ENCODE measurements around the gene SINHCAF. TPM values are rescaled to one million over a fixed set of nuclear protein-coding genes. Genes with fewer than 3 reads are reported as not detected.
A peak's percentile ranks its signal among the peaks of the same experiment; 100 is the strongest.

SINHCAF gene
- total RNA-seq, 6 experiments from 2014 or later, result 10.3 to 24.5 (median 16.0) TPM

DNA sequence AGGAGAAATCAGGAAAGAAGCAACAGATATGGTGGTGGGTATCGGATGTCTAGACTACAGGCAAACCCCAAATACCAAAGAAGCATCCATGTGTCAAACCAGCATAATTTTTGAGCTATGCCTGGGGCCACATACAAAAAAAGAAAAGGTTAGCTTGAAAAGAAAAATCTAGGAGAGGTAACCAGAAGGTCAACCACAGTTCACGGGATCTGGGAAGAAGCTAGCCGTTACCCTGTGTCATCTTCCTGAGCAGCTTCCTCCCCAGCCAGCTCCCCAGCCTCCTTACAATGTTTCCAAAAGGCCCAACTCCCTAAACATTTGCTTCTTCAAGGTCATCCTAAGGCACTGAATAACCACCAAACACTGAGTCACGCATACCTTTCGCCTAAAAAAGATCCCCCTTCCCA, 3.1 kb downstream of the SINHCAF start:
- TF ChIP-seq, protein P1, sequence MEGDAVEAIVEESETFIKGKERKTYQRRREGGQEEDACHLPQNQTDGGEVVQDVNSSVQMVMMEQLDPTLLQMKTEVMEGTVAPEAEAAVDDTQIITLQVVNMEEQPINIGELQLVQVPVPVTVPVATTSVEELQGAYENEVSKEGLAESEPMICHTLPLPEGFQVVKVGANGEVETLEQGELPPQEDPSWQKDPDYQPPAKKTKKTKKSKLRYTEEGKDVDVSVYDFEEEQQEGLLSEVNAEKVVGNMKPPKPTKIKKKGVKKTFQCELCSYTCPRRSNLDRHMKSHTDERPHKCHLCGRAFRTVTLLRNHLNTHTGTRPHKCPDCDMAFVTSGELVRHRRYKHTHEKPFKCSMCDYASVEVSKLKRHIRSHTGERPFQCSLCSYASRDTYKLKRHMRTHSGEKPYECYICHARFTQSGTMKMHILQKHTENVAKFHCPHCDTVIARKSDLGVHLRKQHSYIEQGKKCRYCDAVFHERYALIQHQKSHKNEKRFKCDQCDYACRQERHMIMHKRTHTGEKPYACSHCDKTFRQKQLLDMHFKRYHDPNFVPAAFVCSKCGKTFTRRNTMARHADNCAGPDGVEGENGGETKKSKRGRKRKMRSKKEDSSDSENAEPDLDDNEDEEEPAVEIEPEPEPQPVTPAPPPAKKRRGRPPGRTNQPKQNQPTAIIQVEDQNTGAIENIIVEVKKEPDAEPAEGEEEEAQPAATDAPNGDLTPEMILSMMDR (IDR thresholded peaks at IDR 0.05), result no peak
- H3K4me3 Mint-ChIP-seq, result peak overlapping the region; percentile 99
- peaks cover 4% of the 10 kb centered on the region; the same call in 1 of the 2 replicates for H3K36me3 Mint-ChIP-seq (ENCODE audit: low read depth)
- peaks cover 55% of the 10 kb centered on the region for H3K4me1 Mint-ChIP-seq (ENCODE audit: low read depth)
- peaks cover 7% of the 10 kb centered on the region; the same call in 1 of the 2 replicates for H3K27me3 Mint-ChIP-seq (ENCODE audit: insufficient read depth)
- H3K27ac Mint-ChIP-seq, result peak overlapping the region; percentile 77
- no peak for DNase-seq
- H3K9me3 Mint-ChIP-seq, result no peaks in the 10 kb centered on the region

DNA sequence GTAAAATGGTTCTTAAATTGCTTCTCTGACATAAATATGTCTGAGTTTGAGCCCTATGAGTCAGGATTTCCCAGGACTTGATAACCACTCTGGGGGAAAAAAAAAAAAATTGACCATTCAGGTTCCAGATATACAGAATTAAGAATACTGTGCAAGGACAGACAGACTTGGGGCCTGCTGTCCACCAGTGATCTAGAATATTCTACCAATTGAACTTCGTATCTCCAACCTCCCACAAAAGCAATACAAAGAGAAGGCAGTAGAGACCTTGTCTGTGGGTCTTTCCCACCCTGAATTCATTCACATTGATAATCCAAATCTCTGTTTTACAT, 4.1 kb downstream of the SINHCAF start:
- Mint-ChIP-seq H3K9me3 (no peaks in the 10 kb centered on the region), H3K4me3 (no peak overlapping the region), H3K27ac (no peak overlapping the region; the same call in 1 of the 2 replicates), H3K27me3 (ENCODE audit: insufficient read depth) (peaks cover 7% of the 10 kb centered on the region; the same call in 1 of the 2 replicates), H3K36me3 (ENCODE audit: low read depth) (peaks cover 4% of the 10 kb centered on the region; the same call in 1 of the 2 replicates), H3K4me1 (ENCODE audit: low read depth) (peaks cover 60% of the 10 kb centered on the region)
- no peak for DNase-seq
- TF ChIP-seq, protein P1 (IDR thresholded peaks at IDR 0.05), result no peak

DNA sequence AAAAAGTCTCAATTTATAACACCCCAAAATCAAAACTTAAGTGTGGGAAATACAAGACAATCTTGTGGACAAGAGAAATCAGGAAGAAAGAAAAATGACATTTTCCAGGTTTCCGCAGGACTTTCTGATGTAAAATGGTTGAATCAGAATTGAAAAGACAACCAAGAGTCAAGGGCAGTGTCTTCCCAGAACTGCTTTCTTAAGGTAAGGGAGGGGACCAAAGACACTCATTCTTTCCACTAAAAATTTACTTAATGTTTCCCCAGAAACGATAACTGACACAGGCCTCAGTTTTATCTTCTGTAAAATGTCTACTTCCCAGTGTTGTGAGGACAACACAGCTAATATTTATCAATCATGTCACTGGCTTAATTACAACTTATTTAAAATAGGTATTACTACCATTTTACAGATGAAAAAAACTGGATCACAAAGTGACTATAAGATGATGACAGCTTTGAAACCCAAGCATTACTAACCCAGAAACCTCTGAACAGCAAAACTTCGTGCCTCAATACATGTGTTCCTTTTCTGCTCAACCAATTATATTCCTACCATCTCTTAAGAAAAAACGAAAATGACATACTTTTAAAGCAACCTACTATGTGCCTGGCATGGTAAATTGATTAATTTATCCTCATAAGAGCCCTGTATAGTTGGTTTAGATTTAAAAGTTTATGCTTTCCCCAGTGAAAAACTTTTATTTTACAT, 4.6 kb downstream of the SINHCAF start:
- Mint-ChIP-seq H3K27ac (no peak overlapping the region), H3K27me3 (ENCODE audit: insufficient read depth) (peaks cover 7% of the 10 kb centered on the region; the same call in 1 of the 2 replicates), H3K9me3 (no peaks in the 10 kb centered on the region), H3K4me3 (no peak overlapping the region), H3K36me3 (ENCODE audit: low read depth) (peaks cover 4% of the 10 kb centered on the region; the same call in 1 of the 2 replicates), H3K4me1 (ENCODE audit: low read depth) (peaks cover 60% of the 10 kb centered on the region)
- DNase-seq, result no peak
- TF ChIP-seq, protein P1 (IDR thresholded peaks at IDR 0.05), result no peak

DNA sequence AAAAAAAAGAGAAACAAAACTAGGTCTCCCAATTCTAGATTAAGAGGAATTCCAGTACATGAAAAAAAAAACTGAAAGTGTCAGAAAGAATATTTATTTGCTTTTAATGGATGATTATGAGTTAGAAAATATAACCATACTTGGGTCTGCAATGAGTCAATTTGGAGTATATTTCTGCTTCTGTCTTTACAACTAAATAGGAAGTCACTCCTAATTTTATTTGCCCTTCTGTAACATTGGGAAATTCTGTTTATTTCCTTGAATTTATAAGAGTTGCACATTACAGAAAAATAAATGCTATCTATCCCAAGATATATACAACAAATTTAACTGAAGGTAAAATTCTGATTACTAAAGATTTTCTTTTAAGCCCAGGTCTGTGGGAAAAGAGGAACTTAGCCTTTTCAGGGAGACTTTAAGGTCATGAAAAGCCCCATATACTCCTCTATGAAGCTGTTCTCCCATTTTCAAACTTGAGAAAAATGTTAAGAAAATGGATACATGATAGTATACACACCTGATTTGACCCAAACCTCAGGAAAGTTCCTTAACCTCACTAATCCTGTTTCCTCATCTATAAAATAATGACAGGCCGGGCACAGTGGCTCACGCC, 7.2 kb downstream of the SINHCAF start:
- H3K36me3 Mint-ChIP-seq (ENCODE audit: low read depth), result peaks cover 4% of the 10 kb centered on the region
- peaks cover 70% of the 10 kb centered on the region for H3K4me1 Mint-ChIP-seq (ENCODE audit: low read depth)
- TF ChIP-seq, protein P1 (IDR thresholded peaks at IDR 0.05), result no peak
- H3K27me3 Mint-ChIP-seq (ENCODE audit: insufficient read depth), result peaks cover 2% of the 10 kb centered on the region; the same call in 1 of the 2 replicates
- H3K27ac Mint-ChIP-seq, result peak overlapping the region; percentile 67; the same call in 1 of the 2 replicates
- H3K4me3 Mint-ChIP-seq, result peak overlapping the region; percentile 86; the same call in 1 of the 2 replicates
- no peak for DNase-seq
- no peaks in the 10 kb centered on the region for H3K9me3 Mint-ChIP-seq

DNA sequence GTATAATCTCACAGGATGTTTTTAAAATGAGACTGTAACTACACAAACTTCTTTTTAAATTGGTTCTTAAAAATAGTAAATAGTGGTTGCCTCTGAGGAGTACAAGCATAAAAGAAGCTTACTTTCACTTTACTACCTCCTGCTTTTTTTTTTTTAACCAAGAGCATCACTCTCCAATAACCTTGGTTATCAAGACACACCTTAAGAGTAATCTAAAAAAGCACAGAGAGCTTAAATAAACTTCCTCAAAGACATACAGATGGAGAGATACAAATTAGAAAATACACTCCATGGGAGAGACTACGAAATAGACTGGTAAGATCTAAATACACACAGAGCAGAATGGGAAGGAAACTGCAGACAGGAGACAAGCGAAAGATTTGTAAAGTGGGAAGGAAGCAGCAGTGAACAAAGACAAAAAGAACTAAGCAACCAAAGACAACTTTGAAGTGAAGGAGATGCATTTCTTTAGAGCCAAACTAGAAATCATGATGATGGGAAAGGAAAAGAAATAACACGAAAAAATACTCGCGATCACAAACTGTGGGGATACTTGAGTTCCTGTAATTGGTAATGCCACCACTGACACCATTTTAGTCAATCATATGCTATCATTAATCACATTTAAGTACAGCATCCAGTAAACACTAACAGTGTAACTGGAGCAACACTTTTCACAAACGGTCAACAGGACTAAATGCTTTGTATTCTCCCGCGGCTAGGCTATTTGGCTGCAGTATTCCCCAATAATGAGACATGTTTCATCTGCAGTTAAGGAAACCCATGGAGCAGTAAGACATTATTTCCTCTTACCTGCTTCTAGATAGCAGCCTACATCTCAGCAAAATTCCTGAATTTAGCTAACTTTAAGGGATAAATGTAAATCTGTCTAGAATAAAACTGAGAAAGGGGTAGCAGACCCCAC, 8.2 kb downstream of the SINHCAF start:
- peak overlapping the region; percentile 67 for H3K27ac Mint-ChIP-seq
- TF ChIP-seq, protein P1 (IDR thresholded peaks at IDR 0.05), result no peak
- no peaks in the 10 kb centered on the region for H3K27me3 Mint-ChIP-seq (ENCODE audit: insufficient read depth)
- DNase-seq, result no peak
- H3K4me3 Mint-ChIP-seq, result peak overlapping the region; percentile 86
- no peaks in the 10 kb centered on the region for H3K9me3 Mint-ChIP-seq
- H3K4me1 Mint-ChIP-seq (ENCODE audit: low read depth), result peaks cover 61% of the 10 kb centered on the region
- peaks cover 5% of the 10 kb centered on the region for H3K36me3 Mint-ChIP-seq (ENCODE audit: low read depth)

All from HFFc6 (cell line).